Fibroblast of mammary gland (primary cell): ENCODE results near the gene KIF26B.

Source experiments
- DNase-seq: peaks from one replicate; pipeline ENCODE4 v3.0.0-alpha.2; 2010; ENCODE audit warnings: low read depth
- H3K4me3 ChIP-seq: 2 replicates; pipeline ENCODE4 v1.5.1; 2011; ENCODE audit warnings: low read depth, mild to moderate bottlenecking, low read length, moderate library complexity; ENCODE audit not compliant: control insufficient read depth
- TF ChIP-seq, protein P1 (sequence below): conservative IDR thresholded peaks from 2 replicates; pipeline ENCODE4 v1.5.1; 2011; ENCODE audit warnings: low read depth, low read length, inconsistent platforms; ENCODE audit not compliant: control insufficient read depth, insufficient read depth

Gene KIF26B

GRCh38 chr1:245486775-245487470 lies 332.1 kb downstream of the KIF26B start:
- H3K4me3 ChIP-seq = no peak overlapping the region
- TF ChIP-seq, protein P1, sequence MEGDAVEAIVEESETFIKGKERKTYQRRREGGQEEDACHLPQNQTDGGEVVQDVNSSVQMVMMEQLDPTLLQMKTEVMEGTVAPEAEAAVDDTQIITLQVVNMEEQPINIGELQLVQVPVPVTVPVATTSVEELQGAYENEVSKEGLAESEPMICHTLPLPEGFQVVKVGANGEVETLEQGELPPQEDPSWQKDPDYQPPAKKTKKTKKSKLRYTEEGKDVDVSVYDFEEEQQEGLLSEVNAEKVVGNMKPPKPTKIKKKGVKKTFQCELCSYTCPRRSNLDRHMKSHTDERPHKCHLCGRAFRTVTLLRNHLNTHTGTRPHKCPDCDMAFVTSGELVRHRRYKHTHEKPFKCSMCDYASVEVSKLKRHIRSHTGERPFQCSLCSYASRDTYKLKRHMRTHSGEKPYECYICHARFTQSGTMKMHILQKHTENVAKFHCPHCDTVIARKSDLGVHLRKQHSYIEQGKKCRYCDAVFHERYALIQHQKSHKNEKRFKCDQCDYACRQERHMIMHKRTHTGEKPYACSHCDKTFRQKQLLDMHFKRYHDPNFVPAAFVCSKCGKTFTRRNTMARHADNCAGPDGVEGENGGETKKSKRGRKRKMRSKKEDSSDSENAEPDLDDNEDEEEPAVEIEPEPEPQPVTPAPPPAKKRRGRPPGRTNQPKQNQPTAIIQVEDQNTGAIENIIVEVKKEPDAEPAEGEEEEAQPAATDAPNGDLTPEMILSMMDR = no peak

GRCh38 chr1:245488346-245489129 lies 333.8 kb downstream of the KIF26B start:
- TF ChIP-seq, protein P1 = no peak
- DNase-seq = no peak
- H3K4me3 ChIP-seq = no peak overlapping the region

More at GRCh38 chr1:245486775-245487470, 332.1 kb downstream of the KIF26B start:
- no peak for DNase-seq

- TF ChIP-seq, protein P1 = no peak
- no peak for DNase-seq
- H3K4me3 ChIP-seq = no peak overlapping the region
Measured at GRCh38 chr1:245489838-245490237, 335.1 kb downstream of the KIF26B start.

GRCh38 chr1:245493029-245493428 lies 338.2 kb downstream of the KIF26B start:
- no peak for DNase-seq
- TF ChIP-seq, protein P1 = peak; percentile 29
- H3K4me3 ChIP-seq = no peak overlapping the region

- no peak overlapping the region for H3K4me3 ChIP-seq
- no peak for DNase-seq
- TF ChIP-seq, protein P1 = no peak
Measured at GRCh38 chr1:245495681-245496080, 340.9 kb downstream of the KIF26B start.

DNA sequence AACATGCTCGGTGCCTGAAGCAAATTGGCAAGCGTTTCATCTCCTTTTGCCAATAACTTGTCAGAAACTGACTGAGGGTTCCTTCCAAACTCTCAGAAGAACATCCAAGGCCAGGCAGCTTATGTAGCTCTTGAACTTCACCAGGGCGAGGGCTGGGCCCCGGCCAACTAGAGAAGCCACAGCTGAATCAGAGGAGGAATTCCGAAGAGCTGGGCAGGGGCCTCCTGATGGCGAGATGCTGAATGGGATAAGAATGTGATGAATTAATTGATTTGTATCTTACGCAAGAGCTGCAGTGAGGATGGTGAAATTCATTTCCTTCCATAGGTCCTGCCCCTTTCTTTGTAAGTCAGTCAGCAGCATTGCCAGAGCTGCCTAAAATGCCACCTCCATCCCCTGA lies 345.8 kb downstream of the KIF26B start:
- TF ChIP-seq, protein P1 = peak; percentile 15
- DNase-seq = peak; percentile 88
- H3K4me3 ChIP-seq = no peak overlapping the region
